ENCODE results near the gene ANKRD16.

- TF ChIP-seq CTCF (IDR thresholded peaks at IDR 0.05; ENCODE audit: insufficient read depth, low read depth, low read length) (no peak), EZH2 (IDR thresholded peaks at IDR 0.05; ENCODE audit: insufficient read depth, low read length) (no peak)
Measured at GRCh38 chr10:5919568-5919967, 29.9 kb upstream of the ANKRD16 start.

All from astrocyte (in vitro differentiated cells and primary cell).